Erythroblast (primary cell): ENCODE results near the gene FABP1.

Source experiments
- GATA1 ChIP-seq: IDR thresholded peaks from 2 replicates; pipeline ENCODE4 v1.6.1; 2011; ENCODE audit warnings: low read depth, mild to moderate bottlenecking, control low read depth, low read length, moderate library complexity
- POLR2A ChIP-seq: IDR thresholded peaks from 2 replicates; pipeline ENCODE4 v1.6.1; 2011; ENCODE audit warnings: mild to moderate bottlenecking, low read length

GRCh38 chr2:88099798-88100488, 27.9 kb downstream of the FABP1 start:
- no peak for TF ChIP-seq POLR2A
- no peak for TF ChIP-seq GATA1
